ELF-1 (cell line): ENCODE measurements around the gene E2F3.

Experiments used
- DNase-seq: peaks from one replicate; pipeline ENCODE4 v3.0.0-alpha.2; 2016; ENCODE audit warnings: low read depth, low spot score

The E2F3 gene

GRCh38 chr6:20401205-20402091, at the start of gene E2F3:
Gene E2F3, plus strand, starts transcription at chr6:20401879. Its CDS starts 354 bp downstream, at chr6:20402233.
- DNase-seq = peak; percentile 100

- no peak for DNase-seq
Observed at GRCh38 chr6:20352346-20352745, 49.3 kb upstream of the E2F3 start.

GRCh38 chr6:20353134-20353533, 48.5 kb upstream of the E2F3 start:
- no peak for DNase-seq

- DNase-seq = no peak
Observed at GRCh38 chr6:20354366-20354765, 47.3 kb upstream of the E2F3 start.

- no peak for DNase-seq
Observed at GRCh38 chr6:20360471-20361119, 41.1 kb upstream of the E2F3 start.

GRCh38 chr6:20362623-20363022, 39.1 kb upstream of the E2F3 start:
- DNase-seq = no peak

GRCh38 chr6:20364327-20364726, 37.4 kb upstream of the E2F3 start:
- no peak for DNase-seq

GRCh38 chr6:20365456-20365855, 36.2 kb upstream of the E2F3 start:
- DNase-seq = no peak

- peak; percentile 55 for DNase-seq
Observed at GRCh38 chr6:20366082-20366830, 35.4 kb upstream of the E2F3 start.

GRCh38 chr6:20367743-20368485, 33.8 kb upstream of the E2F3 start:
- no peak for DNase-seq

- DNase-seq = no peak
Observed at GRCh38 chr6:20370393-20370792, 31.3 kb upstream of the E2F3 start.

GRCh38 chr6:20370801-20371200, 30.9 kb upstream of the E2F3 start:
- DNase-seq = no peak

GRCh38 chr6:20375436-20375835, 26.2 kb upstream of the E2F3 start:
- no peak for DNase-seq

GRCh38 chr6:20377623-20378265, 23.9 kb upstream of the E2F3 start:
- DNase-seq = no peak

- no peak for DNase-seq
Observed at GRCh38 chr6:20379231-20379630, 22.4 kb upstream of the E2F3 start.

GRCh38 chr6:20386218-20386617, 15.5 kb upstream of the E2F3 start:
- DNase-seq = no peak

GRCh38 chr6:20389066-20389465, 12.6 kb upstream of the E2F3 start:
- DNase-seq = no peak

- no peak for DNase-seq
Observed at GRCh38 chr6:20393297-20393696, 8.4 kb upstream of the E2F3 start.

- no peak for DNase-seq
Observed at GRCh38 chr6:20399518-20399917, 2.2 kb upstream of the E2F3 start.

- DNase-seq = no peak
Observed at GRCh38 chr6:20400456-20401204, 1.0 kb upstream of the E2F3 start.

- no peak for DNase-seq
Observed at GRCh38 chr6:20402092-20402341, 338 bp downstream of the E2F3 start.
